ENCODE data around the gene MAP2K4. TPM values are rescaled to one million over a fixed set of nuclear protein-coding genes. Genes with fewer than 3 reads are reported as not detected.
"Not testable (repeated sequence)": the region's sequence is repeated elsewhere in the genome, so short reads cannot be mapped to it uniquely, and the experiment has no call there.

The MAP2K4 gene
- 10 to 100 TPM; 25.2 to 43.0 (median 33.2) TPM for total RNA-seq

DNA sequence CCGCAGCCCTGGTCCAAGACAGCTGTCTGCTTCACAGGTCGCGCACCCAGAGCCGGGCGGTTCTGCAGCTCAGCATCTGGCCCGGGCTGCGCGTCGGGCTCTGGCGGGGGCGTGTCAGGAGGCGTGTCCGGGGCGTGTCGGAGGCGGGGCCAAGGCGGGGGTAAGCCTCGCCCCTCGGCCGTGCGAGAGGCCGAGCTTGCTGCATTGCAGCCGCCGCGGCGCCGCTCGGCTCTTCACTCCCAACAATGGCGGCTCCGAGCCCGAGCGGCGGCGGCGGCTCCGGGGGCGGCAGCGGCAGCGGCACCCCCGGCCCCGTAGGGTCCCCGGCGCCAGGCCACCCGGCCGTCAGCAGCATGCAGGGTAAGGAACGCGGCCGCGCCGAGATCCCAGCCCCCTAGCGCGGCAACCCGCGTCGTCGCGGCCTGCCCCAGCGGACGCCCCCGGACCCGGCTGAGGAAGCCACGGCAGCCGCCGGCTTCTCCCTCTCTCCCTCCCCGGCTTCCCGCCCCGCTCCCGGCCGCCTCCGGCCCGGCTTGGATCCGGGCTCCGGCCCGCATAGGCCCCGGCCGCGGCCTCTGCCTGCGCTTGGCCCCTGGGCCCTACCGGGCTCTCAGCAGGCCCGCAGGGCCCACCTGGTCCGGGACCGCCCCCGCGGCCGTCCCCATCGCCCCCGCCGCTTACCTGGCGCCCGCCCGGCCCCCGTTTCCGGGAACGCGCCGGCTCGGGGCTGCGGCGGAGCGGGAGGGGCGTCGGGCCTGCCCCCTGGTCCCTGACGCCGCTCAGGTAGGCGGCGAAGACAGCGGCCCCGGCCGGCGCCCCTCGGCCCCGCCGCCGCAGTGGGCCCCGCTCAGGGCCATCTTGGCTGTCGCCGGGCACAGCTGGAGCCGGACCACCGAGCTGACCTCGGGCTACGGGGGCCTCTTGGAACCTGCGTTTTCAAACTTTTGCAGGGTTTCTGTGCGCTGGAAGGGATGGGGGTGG is at the start of gene MAP2K4:
TSS of gene MAP2K4 (plus strand) at position 236 of the 981 bp plus-strand sequence. CDS start at position 246, 10 bp downstream.
- Histone ChIP-seq H3K27ac (peak within 1 kb of the TSS; percentile 84 to 95 (median 92)), H3K9me3 (no peaks in the 10 kb centered on the region), H3K27me3 (no peaks in the 10 kb centered on the region), H3K36me3 (no peaks in the 10 kb centered on the region), H3K4me3 (peak within 1 kb of the TSS; percentile 71 to 88 (median 86)), H3K4me1 (peaks cover 13 to 52% (median 26%) of the 10 kb centered on the region in 3 donors)
- WGBS, 2 donors, result no CpG with 5 or more reads among the region's 123 CpGs
- DNase-seq, result peak; percentile 68
- intact Hi-C loops (cut with DNase I), result no loop called here
- TF ChIP-seq, protein P1, sequence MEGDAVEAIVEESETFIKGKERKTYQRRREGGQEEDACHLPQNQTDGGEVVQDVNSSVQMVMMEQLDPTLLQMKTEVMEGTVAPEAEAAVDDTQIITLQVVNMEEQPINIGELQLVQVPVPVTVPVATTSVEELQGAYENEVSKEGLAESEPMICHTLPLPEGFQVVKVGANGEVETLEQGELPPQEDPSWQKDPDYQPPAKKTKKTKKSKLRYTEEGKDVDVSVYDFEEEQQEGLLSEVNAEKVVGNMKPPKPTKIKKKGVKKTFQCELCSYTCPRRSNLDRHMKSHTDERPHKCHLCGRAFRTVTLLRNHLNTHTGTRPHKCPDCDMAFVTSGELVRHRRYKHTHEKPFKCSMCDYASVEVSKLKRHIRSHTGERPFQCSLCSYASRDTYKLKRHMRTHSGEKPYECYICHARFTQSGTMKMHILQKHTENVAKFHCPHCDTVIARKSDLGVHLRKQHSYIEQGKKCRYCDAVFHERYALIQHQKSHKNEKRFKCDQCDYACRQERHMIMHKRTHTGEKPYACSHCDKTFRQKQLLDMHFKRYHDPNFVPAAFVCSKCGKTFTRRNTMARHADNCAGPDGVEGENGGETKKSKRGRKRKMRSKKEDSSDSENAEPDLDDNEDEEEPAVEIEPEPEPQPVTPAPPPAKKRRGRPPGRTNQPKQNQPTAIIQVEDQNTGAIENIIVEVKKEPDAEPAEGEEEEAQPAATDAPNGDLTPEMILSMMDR (IDR thresholded peaks at IDR 0.05), result peak in 2 of 6 experiments; percentile 4 to 12
- peak in 3 of 4 donors; percentile 57 to 95 (median 93) for TF ChIP-seq POLR2A (IDR thresholded peaks at IDR 0.05)

DNA sequence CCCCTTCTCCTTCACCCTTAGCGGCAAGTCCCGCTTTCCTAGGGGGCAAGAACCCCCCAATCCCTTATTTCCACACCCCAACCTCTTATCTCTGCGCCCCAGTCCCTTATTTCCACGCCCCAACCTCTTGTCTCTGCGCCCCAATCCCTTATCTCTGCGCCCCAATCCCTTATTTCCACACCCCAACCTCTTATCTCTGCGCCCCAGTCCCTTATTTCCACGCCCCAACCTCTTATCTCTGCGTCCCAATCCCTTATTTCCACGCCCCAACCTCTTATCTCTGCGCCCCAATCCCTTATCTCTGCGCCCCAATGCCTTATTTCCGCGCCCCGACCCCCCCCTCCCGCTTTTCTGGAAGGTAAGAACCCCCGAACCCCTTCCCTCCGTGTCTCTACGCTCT is 47.9 kb upstream of the MAP2K4 start:
- Histone ChIP-seq H3K4me1 (peaks cover 3 to 65% (median 17%) of the 10 kb centered on the region in 3 donors), H3K27ac (peak overlapping the region; percentile 55 to 86 (median 84)), H3K4me3 (peak overlapping the region; percentile 20 to 53 (median 30))
- WGBS, 2 donors, result 52 to 61% methylated on average over 18 to 19 of the region's 19 CpGs
- intact Hi-C loops (cut with DNase I); H3K27me3 ChIP-seq; H3K36me3 ChIP-seq; H3K9me3 ChIP-seq; DNase-seq: not testable (repeated sequence)

DNA sequence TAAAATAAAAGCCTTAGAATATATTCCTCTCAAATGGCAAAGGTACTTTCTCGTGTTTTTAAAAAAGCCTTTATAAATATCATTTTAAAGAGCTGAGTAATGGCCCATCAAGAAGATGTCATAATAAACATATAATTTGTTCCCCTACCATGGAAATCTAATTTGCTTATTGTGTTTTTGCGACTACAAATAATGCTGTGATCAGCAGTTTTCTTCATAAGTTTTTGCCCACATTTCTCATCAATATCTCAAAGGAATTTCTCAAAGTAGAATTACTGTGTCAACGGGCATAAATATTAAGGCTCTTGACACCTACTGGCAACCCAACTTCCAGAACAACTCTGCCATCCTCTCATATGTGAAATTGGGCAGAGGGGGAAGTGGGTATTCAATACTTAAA is 40.9 kb upstream of the MAP2K4 start:
- DNase-seq, result no peak
- H3K9me3 ChIP-seq, result no peaks in the 10 kb centered on the region
- TF ChIP-seq, protein P1 (IDR thresholded peaks at IDR 0.05), result no peak
- TF ChIP-seq POLR2A (IDR thresholded peaks at IDR 0.05), result no peak
- intact Hi-C loops (cut with DNase I), result no loop called here
- H3K36me3 ChIP-seq, result peaks cover 0 to 47% (median 0%) of the 10 kb centered on the region in 3 donors
- no peaks in the 10 kb centered on the region for H3K27me3 ChIP-seq
- 88% methylated on average over 3 of the region's 3 CpGs for WGBS, 2 donors
- no peak overlapping the region for H3K4me3 ChIP-seq
- H3K27ac ChIP-seq, result no peak overlapping the region
- H3K4me1 ChIP-seq, result peaks cover 0 to 40% (median 9%) of the 10 kb centered on the region in 3 donors

DNA sequence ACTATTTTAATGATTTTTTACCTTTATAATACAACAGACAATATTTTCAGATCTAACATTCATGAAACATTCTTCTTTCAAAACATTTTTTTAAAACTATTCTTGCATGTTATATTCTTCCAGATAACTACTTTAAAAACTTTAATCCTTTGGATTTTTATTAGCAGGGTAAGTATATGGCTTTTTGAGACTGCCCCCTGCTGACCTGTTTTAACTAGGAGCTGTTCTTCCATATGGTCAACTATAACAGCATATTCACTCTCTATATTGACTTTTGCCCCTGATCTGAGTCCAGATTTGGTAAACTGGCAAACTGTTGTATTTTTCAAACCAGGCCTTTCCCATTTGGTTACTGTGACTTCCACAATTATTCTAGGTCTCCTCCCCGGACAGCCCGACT is 39.9 kb upstream of the MAP2K4 start:
- TF ChIP-seq, protein P1 (IDR thresholded peaks at IDR 0.05), result peak in 3 of 6 experiments; percentile 18 to 47 (median 26)
- TF ChIP-seq POLR2A (IDR thresholded peaks at IDR 0.05), result no peak
- no peaks in the 10 kb centered on the region for H3K9me3 ChIP-seq
- intact Hi-C loops (cut with DNase I), result no loop called here
- no peak overlapping the region for H3K27ac ChIP-seq
- no peak for DNase-seq
- peaks cover 0 to 58% (median 0%) of the 10 kb centered on the region in 3 donors for H3K36me3 ChIP-seq
- WGBS, 2 donors, result 66 to 97% methylated on average over 2 of the region's 2 CpGs
- H3K4me3 ChIP-seq, result no peak overlapping the region
- peaks cover 0 to 42% (median 9%) of the 10 kb centered on the region in 3 donors for H3K4me1 ChIP-seq
- no peaks in the 10 kb centered on the region for H3K27me3 ChIP-seq

DNA sequence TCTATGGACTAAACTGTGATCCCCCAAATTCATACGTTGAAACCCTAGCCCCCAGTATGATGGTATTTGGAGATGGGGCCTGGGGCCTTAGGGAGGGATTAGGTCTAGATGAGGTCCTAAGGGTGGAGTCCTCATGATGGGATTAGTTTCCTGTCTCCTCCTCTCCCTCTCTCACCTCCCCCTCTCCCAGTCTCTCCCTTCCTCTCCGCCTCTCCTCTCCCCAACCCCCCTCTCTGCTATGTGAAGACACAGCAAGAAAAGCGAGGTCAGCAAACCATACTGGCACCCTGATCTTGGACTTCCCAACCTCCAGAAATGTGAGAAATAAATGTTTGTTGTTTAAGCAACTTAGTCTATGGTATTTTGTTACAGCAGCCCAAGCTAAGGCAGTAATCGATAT is 38.8 kb upstream of the MAP2K4 start:
- intact Hi-C loops (cut with DNase I), result no loop called here
- no peaks in the 10 kb centered on the region for H3K27me3 ChIP-seq
- WGBS, 2 donors, result 86 to 91% methylated on average over 4 of the region's 4 CpGs

More for the DNA sequence above, 38.8 kb upstream of the MAP2K4 start:
- H3K27ac ChIP-seq, result no peak overlapping the region
- peaks cover 3 to 40% (median 15%) of the 10 kb centered on the region in 3 donors for H3K4me1 ChIP-seq
- TF ChIP-seq POLR2A (IDR thresholded peaks at IDR 0.05), result no peak
- TF ChIP-seq, protein P1 (IDR thresholded peaks at IDR 0.05), result no peak
- H3K4me3 ChIP-seq, result no peak overlapping the region
- H3K9me3 ChIP-seq, result no peaks in the 10 kb centered on the region
- no peak for DNase-seq
- H3K36me3 ChIP-seq, result peaks cover 0 to 62% (median 0%) of the 10 kb centered on the region in 3 donors
